Measurements from ENCODE around the gene PHF20.
"Not testable (repeated sequence)": the region's sequence is repeated elsewhere in the genome, so short reads cannot be mapped to it uniquely, and the experiment has no call there.

Gene PHF20

GRCh38 chr20:35776513-35777101 lies 4.8 kb downstream of the PHF20 start:
- DNase-seq (ENCODE audit: low spot score), result no peak

GRCh38 chr20:35783811-35784210 lies 12.0 kb downstream of the PHF20 start:
- not testable (repeated sequence) for DNase-seq (ENCODE audit: low spot score)

DNA sequence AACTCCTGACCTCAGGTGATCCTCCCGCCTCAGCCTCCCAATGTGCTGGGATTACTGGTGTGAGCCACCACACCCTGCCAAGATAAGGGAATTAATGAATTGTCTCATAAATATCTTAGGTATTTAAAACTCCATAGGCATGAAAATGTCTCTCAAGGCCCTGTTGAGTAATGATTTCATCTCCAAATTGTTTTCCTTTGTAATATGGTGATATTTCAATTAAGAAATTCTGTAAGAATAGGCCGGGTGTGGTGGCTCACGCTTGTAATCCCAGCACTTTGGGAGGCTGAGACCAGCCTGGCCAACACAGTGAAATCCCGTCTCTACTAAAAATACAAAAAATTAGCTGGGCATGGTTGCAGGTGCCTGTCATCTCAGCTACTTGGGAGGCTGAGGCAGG lies 13.7 kb downstream of the PHF20 start:
- not testable (repeated sequence) for DNase-seq (ENCODE audit: low spot score)

GRCh38 chr20:35788796-35789195 lies 17.0 kb downstream of the PHF20 start:
- no peak for DNase-seq (ENCODE audit: low spot score)

- no peak for DNase-seq (ENCODE audit: low spot score)
Observed at GRCh38 chr20:35791097-35791496, 19.3 kb downstream of the PHF20 start.

DNA sequence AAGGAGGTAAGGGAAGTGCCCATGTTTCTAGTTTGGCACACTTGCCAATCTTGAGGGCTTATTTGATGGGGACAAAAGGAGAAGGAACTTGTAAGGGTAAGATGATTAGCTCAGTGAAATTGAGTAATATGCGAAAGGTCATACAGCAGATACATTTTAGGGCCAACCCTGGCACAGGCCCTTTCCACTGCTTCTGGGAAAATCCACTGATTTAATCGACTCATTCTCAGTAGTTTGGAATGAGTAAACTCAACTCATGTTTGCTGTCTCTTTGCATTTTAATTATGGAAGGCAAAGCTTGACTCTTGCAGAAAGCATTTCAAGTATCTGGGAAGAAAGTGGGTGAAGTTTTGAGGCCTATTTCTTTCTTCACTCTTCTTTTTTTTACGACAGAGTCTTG lies 20.0 kb downstream of the PHF20 start:
- peak; percentile 74 for DNase-seq (ENCODE audit: low spot score)

- no peak for DNase-seq (ENCODE audit: low spot score)
Observed at GRCh38 chr20:35792740-35793139, 20.9 kb downstream of the PHF20 start.

DNA sequence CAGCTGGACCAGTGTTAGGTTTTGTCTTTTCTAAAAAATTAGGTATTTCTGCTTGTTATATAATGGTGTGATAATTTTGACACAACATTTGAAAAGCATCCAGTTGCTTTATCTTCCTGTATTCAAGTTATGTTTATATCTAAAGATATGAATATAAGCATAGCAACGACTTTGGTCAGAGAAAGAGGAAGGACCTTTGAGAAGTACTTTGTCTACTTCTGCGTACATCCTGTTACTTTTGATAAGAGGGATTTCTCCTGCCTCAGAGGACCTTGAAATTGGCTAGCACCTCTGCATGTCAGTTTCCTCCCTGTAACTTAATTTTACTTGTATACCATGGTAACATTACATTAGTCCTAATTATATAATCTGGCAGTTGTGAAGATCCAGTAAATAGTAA lies 24.8 kb downstream of the PHF20 start:
- no peak for DNase-seq (ENCODE audit: low spot score)

- no peak for DNase-seq (ENCODE audit: low spot score)
Observed at GRCh38 chr20:35801865-35802264, 30.1 kb downstream of the PHF20 start.

GRCh38 chr20:35806075-35806474 lies 34.3 kb downstream of the PHF20 start:
- DNase-seq (ENCODE audit: low spot score), result no peak

- no peak for DNase-seq (ENCODE audit: low spot score)
Observed at GRCh38 chr20:35807877-35808276, 36.1 kb downstream of the PHF20 start.

GRCh38 chr20:35820715-35821114 lies 48.9 kb downstream of the PHF20 start:
- DNase-seq (ENCODE audit: low spot score), result peak; percentile 59

DNA sequence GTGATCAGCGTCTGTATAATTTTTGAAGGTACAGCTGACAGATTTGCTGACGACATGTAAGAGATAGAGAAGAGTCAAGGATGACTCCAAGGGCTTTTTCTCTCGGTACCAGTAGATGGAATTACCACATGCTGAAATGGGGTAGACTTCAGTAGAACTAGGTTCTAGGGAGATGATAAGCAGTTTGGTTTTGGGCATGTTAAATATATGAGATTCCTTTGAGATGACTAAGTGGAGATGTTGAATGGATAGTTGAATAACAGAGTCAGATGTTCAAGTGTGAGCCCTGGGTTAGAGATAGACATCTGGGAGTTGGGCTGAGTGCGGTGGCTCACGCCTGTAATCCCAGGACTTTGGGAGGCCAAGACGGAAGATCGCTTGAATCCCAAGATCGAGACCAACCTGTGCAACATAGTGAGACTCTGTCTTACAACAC lies 50.0 kb downstream of the PHF20 start:
- peak; percentile 80 for DNase-seq (ENCODE audit: low spot score)

GRCh38 chr20:35823147-35823546 lies 51.3 kb downstream of the PHF20 start:
- DNase-seq (ENCODE audit: low spot score), result no peak

DNA sequence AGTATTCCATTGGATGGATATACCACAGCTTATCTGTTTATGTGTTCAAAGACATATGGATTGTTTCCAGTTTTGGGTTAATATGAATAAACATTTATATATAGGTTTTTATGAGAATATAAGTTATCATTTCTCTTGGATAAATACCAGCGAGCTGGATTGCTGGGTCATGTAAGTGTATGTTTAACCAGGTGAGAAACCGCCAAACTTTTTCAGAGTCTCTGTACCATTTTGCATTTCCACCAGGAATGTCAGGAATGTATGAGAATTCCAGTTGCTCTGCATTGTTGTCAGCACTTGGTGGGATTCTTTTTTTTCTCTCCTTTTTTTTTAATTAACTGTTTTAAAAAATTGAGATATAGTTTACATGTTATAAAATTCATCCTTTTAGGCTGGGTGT lies 52.1 kb downstream of the PHF20 start:
- DNase-seq (ENCODE audit: low spot score), result no peak

DNA sequence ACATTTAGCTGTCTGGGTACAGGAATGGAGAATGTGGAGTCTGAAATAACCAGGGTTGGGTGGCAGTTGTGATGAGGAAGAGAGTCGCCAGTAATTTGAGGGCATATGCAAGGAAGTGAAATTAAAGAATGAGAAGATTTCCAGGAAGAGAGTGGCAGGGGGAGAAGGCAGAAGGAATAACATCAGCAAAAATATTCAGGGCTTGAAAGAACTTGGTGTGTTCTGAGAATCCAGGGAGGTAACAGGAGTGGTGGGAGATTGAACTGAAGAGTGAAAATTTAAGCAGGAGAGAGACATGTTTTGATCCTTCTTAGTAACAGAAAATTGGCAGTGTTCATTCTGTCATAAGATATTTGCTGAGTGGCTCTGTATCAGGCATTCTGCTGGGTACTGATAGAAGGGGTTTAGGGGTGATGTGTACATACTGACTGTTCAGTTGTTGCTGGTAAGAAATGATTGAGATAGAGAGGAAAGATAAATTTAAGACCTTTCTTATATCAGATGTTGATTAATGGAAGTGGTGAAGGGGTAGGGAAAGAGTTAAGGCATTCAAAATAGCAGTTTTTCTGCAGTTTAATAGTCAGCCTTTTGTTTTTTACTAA lies 54.7 kb downstream of the PHF20 start:
- DNase-seq (ENCODE audit: low spot score), result no peak

- no peak for DNase-seq (ENCODE audit: low spot score)
Observed at GRCh38 chr20:35828434-35828833, 56.6 kb downstream of the PHF20 start.

- DNase-seq (ENCODE audit: low spot score), result no peak
Observed at GRCh38 chr20:35828916-35829315, 57.1 kb downstream of the PHF20 start.

DNA sequence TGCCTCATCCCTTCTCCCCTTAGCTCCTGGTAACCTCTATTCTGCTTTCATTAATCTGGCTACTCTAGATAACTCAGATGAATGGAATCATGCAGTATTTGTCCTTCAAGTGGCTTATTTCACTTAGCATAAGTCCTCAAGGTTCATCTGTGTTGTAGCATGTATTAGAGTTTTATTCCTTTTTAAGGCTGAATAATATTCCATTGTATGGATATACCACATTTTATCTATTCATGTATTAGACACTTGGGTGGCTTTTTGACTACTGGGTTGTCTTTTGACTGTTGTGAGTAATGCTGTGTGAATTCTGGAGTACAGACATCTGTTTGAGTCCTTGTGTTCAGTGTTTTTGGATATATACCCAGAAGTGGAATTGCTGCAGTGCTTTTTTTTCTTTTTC lies 58.4 kb downstream of the PHF20 start:
- no peak for DNase-seq (ENCODE audit: low spot score)

- no peak for DNase-seq (ENCODE audit: low spot score)
Observed at GRCh38 chr20:35831029-35831428, 59.2 kb downstream of the PHF20 start.

GRCh38 chr20:35831971-35832370 lies 60.2 kb downstream of the PHF20 start:
- DNase-seq (ENCODE audit: low spot score), result no peak

- no peak for DNase-seq (ENCODE audit: low spot score)
Observed at GRCh38 chr20:35833241-35833640, 61.4 kb downstream of the PHF20 start.

DNA sequence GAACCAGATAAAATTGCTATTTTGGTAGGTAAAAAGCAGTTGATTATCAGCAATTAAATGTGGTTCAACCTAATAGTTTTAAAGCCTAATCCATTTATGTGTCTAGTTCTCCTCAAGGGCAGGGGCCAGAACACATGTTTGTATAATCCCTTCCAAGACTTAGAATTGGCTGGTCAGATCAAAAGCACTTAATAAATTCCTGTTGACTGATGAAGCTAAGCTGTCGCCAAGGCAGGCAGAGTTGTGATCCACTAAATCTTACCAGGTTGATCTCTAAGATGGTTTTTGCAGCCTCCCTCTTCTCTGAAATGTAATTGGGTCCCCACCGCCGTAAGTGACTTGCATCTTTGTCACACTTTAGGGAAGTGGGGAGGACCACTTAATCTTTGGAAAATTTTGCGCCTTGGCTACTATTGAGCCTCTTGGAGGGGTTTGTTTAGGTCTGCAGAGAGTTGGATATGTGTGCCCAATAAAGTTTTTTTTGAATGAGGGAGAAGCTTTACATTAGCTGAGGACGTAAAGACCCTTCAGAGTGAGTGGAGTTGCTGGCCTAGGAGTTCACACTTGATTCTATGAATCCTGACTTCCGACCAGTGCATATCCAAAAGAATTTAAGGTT lies 65.9 kb downstream of the PHF20 start:
- DNase-seq (ENCODE audit: low spot score), result peak; percentile 28

DNA sequence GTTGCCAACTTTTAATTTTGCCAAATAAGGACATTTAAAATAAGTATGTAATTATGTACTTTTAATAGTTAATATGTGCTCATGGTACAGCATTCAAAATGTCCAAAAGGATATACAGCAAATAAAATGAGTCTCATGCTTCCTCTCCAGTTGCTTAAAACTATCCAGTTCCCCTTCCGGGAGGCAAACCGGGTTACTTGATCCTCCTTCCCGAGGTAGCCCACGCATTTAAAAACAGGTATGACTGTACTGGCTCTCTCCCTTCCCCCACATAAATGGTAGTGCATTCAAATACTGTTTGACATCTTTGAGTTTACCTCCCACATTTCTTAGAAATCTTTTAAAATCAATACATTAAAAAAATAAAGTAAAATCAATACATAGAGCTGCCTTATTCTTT lies 66.4 kb downstream of the PHF20 start:
- DNase-seq (ENCODE audit: low spot score), result no peak
